Endodermal cell (in vitro differentiated cells): ENCODE results near the gene HERC3. TPM values are rescaled to one million over a fixed set of nuclear protein-coding genes. Genes with fewer than 3 reads are reported as not detected.

Experiments used
- DNase-seq: peaks from one replicate; pipeline ENCODE4 v3.0.0-alpha.2; 2017
- H3K27ac ChIP-seq: 2 replicates; pipeline ENCODE4 v1.5.1; 2013; ENCODE audit warnings: mild to moderate bottlenecking, low read depth, low read length, moderate library complexity
- H3K27me3 ChIP-seq: 2 replicates; pipeline ENCODE4 v1.6.1; 2013; ENCODE audit warnings: mild to moderate bottlenecking, low read length, moderate library complexity; ENCODE audit not compliant: insufficient read depth, control insufficient read depth, poor library complexity, severe bottlenecking
- H3K36me3 ChIP-seq: 2 replicates; pipeline ENCODE4 v1.7.0; 2013; ENCODE audit warnings: mild to moderate bottlenecking, low read length, moderate library complexity; ENCODE audit not compliant: control insufficient read depth, insufficient read depth
- H3K4me1 ChIP-seq: one replicate; pipeline ENCODE4 v1.7.0; 2013; ENCODE audit warnings: low read length; ENCODE audit not compliant: control insufficient read depth, insufficient read depth
- H3K4me3 ChIP-seq: 2 replicates; pipeline ENCODE4 v1.5.1; 2013; ENCODE audit warnings: mild to moderate bottlenecking, low read length, moderate library complexity
- H3K9ac ChIP-seq: 2 replicates; pipeline ENCODE4 v1.6.1; 2013; ENCODE audit warnings: mild to moderate bottlenecking, low read length, moderate library complexity; ENCODE audit not compliant: poor library complexity, severe bottlenecking; ENCODE audit errors: extremely low read depth
- H3K9me3 ChIP-seq: 2 replicates; pipeline ENCODE4 v1.6.1; 2013; ENCODE audit warnings: mild to moderate bottlenecking, low read length, moderate library complexity; ENCODE audit not compliant: control insufficient read depth
- H3K27ac Mint-ChIP-seq: 2 replicates; pipeline ENCODE4 v1.8.0; 2020; ENCODE audit warnings: mixed read lengths
- H3K27me3 Mint-ChIP-seq: 2 replicates; pipeline ENCODE4 v1.8.0; 2021; ENCODE audit warnings: mild to moderate bottlenecking, mixed read lengths; ENCODE audit not compliant: insufficient read depth
- H3K36me3 Mint-ChIP-seq: 2 replicates; pipeline ENCODE4 v1.8.0; 2020; ENCODE audit warnings: low read depth, mixed read lengths
- H3K4me1 Mint-ChIP-seq: 2 replicates; pipeline ENCODE4 v1.8.0; 2020; ENCODE audit warnings: mixed read lengths
- H3K4me3 Mint-ChIP-seq: 2 replicates; pipeline ENCODE4 v1.8.0; 2020; ENCODE audit warnings: mild to moderate bottlenecking, moderate library complexity, mixed read lengths
- H3K9me3 Mint-ChIP-seq: 2 replicates; pipeline ENCODE4 v1.8.0; 2020; ENCODE audit warnings: mild to moderate bottlenecking, mixed read lengths
- CTCF ChIP-seq: fragments of 200-600 bp; sonication (generic); conservative IDR thresholded peaks from 2 replicates; pipeline ENCODE4 v1.5.0; 2021; ENCODE audit warnings: antibody characterized with exemption, mild to moderate bottlenecking
- WGBS, 2 experiments: methylation state at CpG; one replicate each; pipeline versions ENCODE4 v1.1.5 to v1.1.7; 2013; ENCODE audit warnings: missing lambda C conversion rate in 2 of 2, mixed read lengths in 1 of 2; ENCODE audit not compliant: insufficient coverage in 1 of 2, insufficient read length in 1 of 2; 5-methylcytosine and 5-hydroxymethylcytosine counted together
- total RNA-seq, 2 donors: library from RNA; stranded (reverse); fragmentation: NEBNext Ultra II Directional in 1 of 2; extraction: Animal tissue kit (Norgen Biotek cat#: 25700) in 1 of 2; gene quantifications; 2 replicates in 1 of 2; 3 replicates in 1 of 2; pipeline ENCODE4 v1.2.1, GENCODE V29; 2021

The HERC3 gene
- total RNA-seq, 2 donors from 2014 or later = 4.4 to 5.9 TPM

DNA sequence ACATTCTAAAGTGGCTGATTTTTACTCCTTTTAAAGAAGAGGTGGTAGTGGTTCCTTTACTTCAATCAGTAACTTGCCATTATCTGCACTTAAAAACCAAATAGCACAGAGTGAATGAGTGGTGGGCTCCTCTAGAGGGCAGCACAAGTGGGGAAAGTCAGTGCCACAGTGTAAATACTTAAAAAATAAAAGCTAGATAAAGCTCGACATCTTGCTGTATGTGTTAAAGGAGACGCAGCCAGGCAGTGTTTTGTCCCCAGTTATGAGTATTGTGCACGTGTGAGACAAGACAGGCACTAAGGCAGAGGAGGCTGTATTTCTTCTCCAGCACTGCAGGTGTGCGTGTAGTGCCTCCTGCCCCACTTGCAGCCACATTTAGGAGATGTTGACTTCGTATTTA lies 80.7 kb downstream of the HERC3 start:
- H3K27ac ChIP-seq = no peak overlapping the region
- H3K27ac Mint-ChIP-seq = no peak overlapping the region
- H3K27me3 Mint-ChIP-seq = no peaks in the 10 kb centered on the region
- no peak overlapping the region for H3K4me3 ChIP-seq
- 64 to 69% methylated on average over 5 of the region's 5 CpGs for WGBS, 2 experiments
- H3K9me3 Mint-ChIP-seq = no peaks in the 10 kb centered on the region
- no peaks in the 10 kb centered on the region for H3K9me3 ChIP-seq
- H3K4me1 Mint-ChIP-seq = peaks cover 3% of the 10 kb centered on the region
- DNase-seq = peak; percentile 82
- no peaks in the 10 kb centered on the region for H3K36me3 ChIP-seq
- H3K4me1 ChIP-seq = no peaks in the 10 kb centered on the region
- no peaks in the 10 kb centered on the region for H3K36me3 Mint-ChIP-seq
- H3K4me3 Mint-ChIP-seq = no peak overlapping the region
- H3K27me3 ChIP-seq = no peaks in the 10 kb centered on the region
- H3K9ac ChIP-seq = no peak overlapping the region
- peak; percentile 87 for TF ChIP-seq CTCF

- H3K36me3 Mint-ChIP-seq = no peaks in the 10 kb centered on the region
- peaks cover 3% of the 10 kb centered on the region for H3K4me1 Mint-ChIP-seq
- H3K9me3 Mint-ChIP-seq = no peaks in the 10 kb centered on the region
- H3K27me3 Mint-ChIP-seq = no peaks in the 10 kb centered on the region
- Histone ChIP-seq H3K27ac (no peak overlapping the region), H3K36me3 (no peaks in the 10 kb centered on the region), H3K4me1 (no peaks in the 10 kb centered on the region), H3K4me3 (no peak overlapping the region), H3K9me3 (no peaks in the 10 kb centered on the region), H3K9ac (no peak overlapping the region), H3K27me3 (no peaks in the 10 kb centered on the region)
- no peak for TF ChIP-seq CTCF
- no peak overlapping the region for H3K27ac Mint-ChIP-seq
- DNase-seq = no peak
- no peak overlapping the region for H3K4me3 Mint-ChIP-seq
- 90 to 92% methylated on average over 2 of the region's 2 CpGs for WGBS, 2 experiments
Observed at GRCh38 chr4:88673886-88674285, 81.6 kb downstream of the HERC3 start.

DNA sequence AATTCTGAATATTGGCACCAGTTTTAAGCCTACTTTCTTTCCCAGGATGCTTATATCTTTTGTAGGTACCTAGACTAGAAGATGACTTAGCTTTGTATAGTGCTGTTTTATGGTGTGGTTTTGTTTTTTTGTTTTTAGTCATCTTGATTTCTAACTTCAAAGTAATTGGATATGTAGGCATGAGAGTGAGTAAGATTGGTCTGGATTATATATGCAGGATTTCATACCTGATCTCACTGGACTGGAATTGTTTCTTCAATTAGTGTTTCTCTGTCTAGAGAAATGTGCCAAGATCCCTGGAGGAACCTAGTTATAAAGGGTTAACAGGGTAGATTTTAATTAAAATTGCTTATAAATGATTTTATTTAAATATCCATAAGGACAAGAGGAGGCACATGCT lies 82.3 kb downstream of the HERC3 start:
- no peak overlapping the region for H3K4me3 Mint-ChIP-seq
- Histone ChIP-seq H3K4me3 (no peak overlapping the region), H3K4me1 (no peaks in the 10 kb centered on the region), H3K27ac (no peak overlapping the region), H3K9me3 (no peaks in the 10 kb centered on the region), H3K36me3 (no peaks in the 10 kb centered on the region), H3K9ac (no peak overlapping the region), H3K27me3 (no peaks in the 10 kb centered on the region)
- H3K27me3 Mint-ChIP-seq = no peaks in the 10 kb centered on the region
- peaks cover 3% of the 10 kb centered on the region for H3K4me1 Mint-ChIP-seq
- no peaks in the 10 kb centered on the region for H3K9me3 Mint-ChIP-seq
- H3K27ac Mint-ChIP-seq = no peak overlapping the region
- DNase-seq = no peak
- H3K36me3 Mint-ChIP-seq = no peaks in the 10 kb centered on the region
- no peak for TF ChIP-seq CTCF
